Parathyroid adenoma (tissue), 2 donors: ENCODE measurements around the gene MLX.
"Not testable (repeated sequence)": the region's sequence is repeated elsewhere in the genome, so short reads cannot be mapped to it uniquely, and the experiment has no call there.

ENCODE experiments used
- H2AFZ ChIP-seq: fragments of 300-600 bp; sonication (generic); one replicate; pipeline ENCODE4 v1.7.0; 2017; ENCODE audit warnings: antibody characterized with exemption, mild to moderate bottlenecking
- H3K27ac ChIP-seq: fragments of 300-600 bp; sonication (generic); one replicate; pipeline ENCODE4 v1.7.0; 2017
- H3K27me3 ChIP-seq: fragments of 300-600 bp; sonication (generic); one replicate; pipeline ENCODE4 v1.7.0; 2017; ENCODE audit warnings: low read length; ENCODE audit not compliant: control insufficient read depth, insufficient read depth
- H3K36me3 ChIP-seq: fragments of 300-600 bp; sonication (generic); one replicate; pipeline ENCODE4 v1.7.0; 2017; ENCODE audit warnings: low read length; ENCODE audit not compliant: control insufficient read depth, insufficient read depth
- H3K4me1 ChIP-seq: fragments of 300-600 bp; sonication (generic); one replicate; pipeline ENCODE4 v1.7.0; 2017; ENCODE audit warnings: control low read depth
- H3K4me2 ChIP-seq: fragments of 300-600 bp; sonication (generic); one replicate; pipeline ENCODE4 v1.7.0; 2017; ENCODE audit warnings: low read length
- H3K4me3 ChIP-seq: fragments of 300-600 bp; sonication (generic); one replicate; pipeline ENCODE4 v1.7.0; 2017; ENCODE audit warnings: low read depth, low read length
- H3K79me2 ChIP-seq: fragments of 300-600 bp; sonication (generic); one replicate; pipeline ENCODE4 v1.7.0; 2017; ENCODE audit warnings: control low read depth
- H3K9ac ChIP-seq: fragments of 300-600 bp; sonication (generic); one replicate; pipeline ENCODE4 v1.7.0; 2017; ENCODE audit warnings: mild to moderate bottlenecking
- H3K9me3 ChIP-seq: fragments of 300-600 bp; sonication (generic); one replicate; pipeline ENCODE4 v1.7.0; 2017; ENCODE audit warnings: low read length; ENCODE audit not compliant: control insufficient read depth
- TF ChIP-seq, protein P1 (sequence below): fragments of 300-600 bp; sonication (generic); IDR thresholded peaks from one replicate; pipeline ENCODE4 v1.7.0; 2017; ENCODE audit warnings: antibody characterized with exemption, mild to moderate bottlenecking
- donor health status: primary hyperparathyroidism.

The MLX gene

DNA sequence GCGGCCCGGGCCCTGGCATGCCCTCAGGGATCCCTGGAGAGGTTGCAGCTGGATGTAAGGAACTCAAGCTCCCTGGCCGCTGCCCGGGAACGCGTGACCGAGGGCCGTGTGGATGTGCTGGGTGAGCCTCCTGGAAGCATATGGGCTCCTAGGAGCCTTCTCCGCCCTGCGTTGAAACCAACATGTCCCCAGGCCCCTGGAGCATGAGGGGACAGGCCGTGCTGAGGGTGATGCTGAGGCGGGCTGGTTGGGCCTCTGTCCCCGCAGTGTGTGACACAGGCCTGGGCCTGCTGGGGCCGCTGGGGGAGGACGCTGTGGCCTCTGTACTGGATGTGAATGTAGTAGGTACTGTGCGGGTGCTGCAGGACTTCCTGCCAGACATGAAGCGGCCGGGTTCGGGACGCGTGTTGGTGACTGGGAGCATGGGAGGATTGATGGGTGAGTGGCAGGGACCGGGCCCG lies 19.9 kb upstream of the MLX start:
- no peaks in the 10 kb centered on the region for H3K27me3 ChIP-seq
- H3K9me3 ChIP-seq: no peaks in the 10 kb centered on the region
- H3K4me1 ChIP-seq: no peaks in the 10 kb centered on the region
- no peaks in the 10 kb centered on the region for H3K79me2 ChIP-seq
- TF ChIP-seq, protein P1, sequence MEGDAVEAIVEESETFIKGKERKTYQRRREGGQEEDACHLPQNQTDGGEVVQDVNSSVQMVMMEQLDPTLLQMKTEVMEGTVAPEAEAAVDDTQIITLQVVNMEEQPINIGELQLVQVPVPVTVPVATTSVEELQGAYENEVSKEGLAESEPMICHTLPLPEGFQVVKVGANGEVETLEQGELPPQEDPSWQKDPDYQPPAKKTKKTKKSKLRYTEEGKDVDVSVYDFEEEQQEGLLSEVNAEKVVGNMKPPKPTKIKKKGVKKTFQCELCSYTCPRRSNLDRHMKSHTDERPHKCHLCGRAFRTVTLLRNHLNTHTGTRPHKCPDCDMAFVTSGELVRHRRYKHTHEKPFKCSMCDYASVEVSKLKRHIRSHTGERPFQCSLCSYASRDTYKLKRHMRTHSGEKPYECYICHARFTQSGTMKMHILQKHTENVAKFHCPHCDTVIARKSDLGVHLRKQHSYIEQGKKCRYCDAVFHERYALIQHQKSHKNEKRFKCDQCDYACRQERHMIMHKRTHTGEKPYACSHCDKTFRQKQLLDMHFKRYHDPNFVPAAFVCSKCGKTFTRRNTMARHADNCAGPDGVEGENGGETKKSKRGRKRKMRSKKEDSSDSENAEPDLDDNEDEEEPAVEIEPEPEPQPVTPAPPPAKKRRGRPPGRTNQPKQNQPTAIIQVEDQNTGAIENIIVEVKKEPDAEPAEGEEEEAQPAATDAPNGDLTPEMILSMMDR: no peak
- no peak overlapping the region for H2AFZ ChIP-seq
- no peak overlapping the region for H3K27ac ChIP-seq
- H3K36me3 ChIP-seq: no peaks in the 10 kb centered on the region
- no peak overlapping the region for H3K4me3 ChIP-seq
- H3K4me2 ChIP-seq: no peak overlapping the region
- H3K9ac ChIP-seq: no peak overlapping the region

DNA sequence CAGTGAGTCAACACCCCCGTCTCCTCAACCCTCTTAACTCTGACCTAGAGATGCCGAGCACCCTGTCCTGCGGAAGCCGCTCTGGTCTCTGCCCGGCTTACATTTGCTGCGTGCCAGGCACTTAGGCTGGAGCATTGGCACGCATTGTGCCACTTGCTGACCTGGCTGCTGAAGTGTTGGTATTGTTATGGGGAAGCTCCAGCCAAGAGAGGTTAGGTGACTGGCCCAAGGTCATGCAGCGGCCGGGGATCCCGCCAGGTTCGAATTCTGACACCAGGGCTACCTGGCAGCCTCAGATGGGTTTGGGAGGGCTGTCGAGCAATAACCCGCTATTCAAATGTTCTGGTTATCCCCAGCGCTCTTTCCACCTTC lies 19.2 kb upstream of the MLX start:
- no peaks in the 10 kb centered on the region for H3K36me3 ChIP-seq
- H2AFZ ChIP-seq: peak overlapping the region; percentile 69
- H3K27ac ChIP-seq: no peak overlapping the region
- no peaks in the 10 kb centered on the region for H3K79me2 ChIP-seq
- H3K9ac ChIP-seq: no peak overlapping the region
- H3K4me3 ChIP-seq: no peak overlapping the region
- TF ChIP-seq, protein P1: no peak
- H3K4me2 ChIP-seq: no peak overlapping the region
- no peaks in the 10 kb centered on the region for H3K4me1 ChIP-seq
- no peaks in the 10 kb centered on the region for H3K9me3 ChIP-seq
- no peaks in the 10 kb centered on the region for H3K27me3 ChIP-seq

- Histone ChIP-seq H3K4me3 (peak overlapping the region; percentile 46), H3K27me3 (no peaks in the 10 kb centered on the region), H3K27ac (no peak overlapping the region), H3K36me3 (no peaks in the 10 kb centered on the region), H3K9me3 (no peaks in the 10 kb centered on the region), H3K79me2 (no peaks in the 10 kb centered on the region), H3K4me1 (peaks cover 2% of the 10 kb centered on the region), H3K9ac (no peak overlapping the region), H2AFZ (peak overlapping the region; percentile 69), H3K4me2 (peak overlapping the region; percentile 58)
- TF ChIP-seq, protein P1: peak; percentile 35
These were observed 18.6 kb upstream of the MLX start for GRCh38 chr17:42548070-42548837.

DNA sequence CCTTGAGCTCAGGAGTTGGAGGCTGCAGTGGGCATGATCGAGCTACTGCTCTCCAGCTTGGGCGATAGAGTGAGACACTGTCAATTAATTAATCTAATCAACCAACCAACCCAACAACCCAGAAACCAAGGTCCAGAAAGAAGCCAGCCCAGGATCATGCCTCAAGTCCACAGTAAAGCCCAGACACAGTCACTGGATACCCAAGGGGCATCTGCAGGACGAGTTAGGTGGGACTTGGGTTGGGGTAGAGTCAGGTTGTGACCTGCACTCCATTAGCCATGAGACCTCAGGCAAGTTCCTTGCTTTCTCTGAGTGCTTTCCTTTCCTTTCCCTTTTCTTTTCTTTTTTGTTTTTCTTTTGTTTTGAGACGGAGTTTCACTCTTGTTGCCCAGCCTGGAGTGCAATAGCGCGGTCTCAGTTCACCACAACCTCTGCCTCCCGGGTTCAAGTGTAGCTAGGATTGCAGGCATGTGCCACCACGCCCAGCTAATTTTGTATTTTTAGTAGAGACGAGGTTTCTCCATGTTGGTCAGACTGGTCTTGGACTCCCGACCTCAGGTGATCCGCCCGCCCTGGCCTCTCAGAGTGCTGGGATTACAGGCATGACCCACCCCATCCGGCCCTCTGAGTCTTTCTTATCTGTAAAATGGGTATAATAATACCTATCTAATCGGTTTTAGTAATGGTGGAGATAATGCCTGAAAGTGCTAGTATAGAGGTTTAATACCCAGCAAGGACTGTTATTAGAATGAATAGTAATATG lies 17.7 kb upstream of the MLX start:
- TF ChIP-seq, protein P1: no peak
- Histone ChIP-seq H3K36me3 (no peaks in the 10 kb centered on the region), H3K79me2 (no peaks in the 10 kb centered on the region), H3K27me3 (no peaks in the 10 kb centered on the region), H3K9me3 (no peaks in the 10 kb centered on the region), H3K9ac (no peak overlapping the region), H2AFZ (no peak overlapping the region), H3K4me2 (no peak overlapping the region), H3K4me1 (peaks cover 4% of the 10 kb centered on the region), H3K27ac (no peak overlapping the region), H3K4me3 (no peak overlapping the region)

DNA sequence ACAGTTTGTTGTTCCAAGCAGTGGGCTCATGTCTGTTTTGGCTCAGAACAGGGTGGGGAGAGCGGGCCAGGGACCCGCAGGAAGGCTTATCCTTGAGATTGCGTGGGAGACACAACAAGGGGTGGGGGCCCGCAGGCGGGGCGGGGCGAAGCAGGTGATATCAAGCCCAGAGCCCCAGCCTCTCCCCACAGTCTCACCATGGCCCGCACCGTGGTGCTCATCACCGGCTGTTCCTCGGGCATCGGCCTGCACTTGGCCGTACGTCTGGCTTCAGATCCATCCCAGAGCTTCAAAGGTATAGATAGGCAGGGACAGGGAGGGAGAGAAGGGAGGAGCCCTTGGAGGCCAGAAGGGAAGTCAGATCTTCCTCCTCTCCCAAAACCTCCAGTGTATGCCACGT lies 14.2 kb upstream of the MLX start, which contains the start of gene HSD17B1:
HSD17B1 (plus strand) TSS at position 188 of the 400 bp plus-strand sequence; CDS start at position 199, 11 bp downstream.
- not testable (repeated sequence) for H2AFZ ChIP-seq, H3K36me3 ChIP-seq, H3K27me3 ChIP-seq, H3K9ac ChIP-seq, H3K79me2 ChIP-seq, H3K4me1 ChIP-seq, H3K9me3 ChIP-seq
- peak within 1 kb of the TSS; percentile 96 for H3K4me3 ChIP-seq
- H3K27ac ChIP-seq: peak within 1 kb of the TSS; percentile 89
- H3K4me2 ChIP-seq: peak within 1 kb of the TSS; percentile 97
